HuH-7.5 (cell line): ENCODE data around the gene GPC4.
"Not testable (repeated sequence)": the region's sequence is repeated elsewhere in the genome, so short reads cannot be mapped to it uniquely, and the experiment has no call there.

Source experiments
- DNase-seq: peaks from one replicate; pipeline ENCODE4 v3.0.0; 2011; ENCODE audit warnings: low spot score

The GPC4 gene

GRCh38 chrX:133305348-133305747 lies 109.9 kb downstream of the GPC4 start:
- DNase-seq: no peak

DNA sequence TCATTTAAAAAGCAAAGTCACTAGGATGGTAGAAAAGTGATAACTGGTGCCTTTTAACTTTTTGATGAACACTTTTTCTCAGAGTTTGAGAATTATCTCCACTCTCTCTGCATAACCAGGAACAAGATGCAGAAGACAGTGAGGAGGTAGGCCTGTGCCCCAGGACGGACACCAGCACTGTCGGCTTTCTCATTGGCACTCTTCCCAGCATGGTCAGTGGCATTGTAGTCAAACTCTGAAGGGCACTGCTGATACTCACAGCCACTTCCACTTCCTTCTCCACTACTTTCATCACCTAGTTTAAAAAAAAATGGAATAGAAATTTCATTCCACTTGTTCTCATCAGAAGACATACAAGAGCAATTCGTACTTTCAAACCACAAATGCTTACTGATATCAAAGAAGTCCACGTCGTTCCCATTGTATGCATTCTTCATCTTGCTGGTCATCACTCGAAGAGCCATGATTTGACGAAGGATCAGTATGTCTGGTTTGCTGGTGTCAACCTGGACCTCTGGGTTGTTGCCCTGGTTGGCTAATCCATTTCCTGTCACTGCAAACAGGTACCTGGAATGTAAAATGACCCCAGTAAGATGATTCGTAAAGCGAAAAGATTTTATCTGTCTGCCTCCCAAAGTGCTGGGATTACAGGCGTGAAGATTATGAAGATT lies 112.4 kb downstream of the GPC4 start:
- no peak for DNase-seq

DNA sequence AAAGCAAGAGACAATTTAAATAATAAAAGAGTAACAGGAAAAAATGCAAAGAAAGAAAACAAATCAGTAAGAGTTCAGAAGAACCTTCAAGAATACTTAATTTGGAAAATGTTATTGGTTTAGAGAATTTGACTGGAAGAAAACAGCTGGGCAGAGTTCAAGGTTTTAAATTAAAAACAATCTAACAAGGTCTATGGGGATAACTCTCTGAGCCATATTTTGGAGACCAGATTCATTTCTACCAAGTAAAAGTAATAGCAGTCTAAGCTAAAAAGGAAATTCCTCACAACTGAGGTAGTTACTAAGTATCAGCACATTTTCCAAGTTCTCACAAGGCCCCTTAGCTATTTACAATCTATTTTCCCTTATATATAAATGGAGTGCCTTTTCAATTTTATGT lies 114.7 kb downstream of the GPC4 start:
- no peak for DNase-seq

DNA sequence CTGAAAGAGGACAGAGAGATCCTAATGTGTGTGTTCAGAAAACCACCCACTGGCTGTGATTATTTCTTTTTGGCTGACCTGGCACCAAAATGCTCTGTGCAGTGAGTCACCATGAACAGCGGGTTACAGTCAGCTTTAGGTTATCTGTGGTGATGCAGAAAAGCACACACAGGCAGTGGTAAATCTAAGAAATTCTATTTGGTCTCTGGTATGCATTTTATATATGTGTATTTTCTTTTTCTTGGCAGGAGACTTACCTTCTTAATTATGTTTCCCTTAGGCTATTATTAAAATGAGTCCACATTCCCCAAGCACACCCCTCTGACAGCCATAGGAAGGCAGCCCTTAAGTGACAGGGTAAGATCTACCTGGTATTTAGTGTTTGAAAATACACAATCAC lies 118.0 kb downstream of the GPC4 start:
- no peak for DNase-seq

GRCh38 chrX:133294126-133294525 lies 121.2 kb downstream of the GPC4 start:
- DNase-seq: no peak

- no peak for DNase-seq
These were observed 125.2 kb downstream of the GPC4 start for GRCh38 chrX:133290076-133290475.

- no peak for DNase-seq
These were observed 127.4 kb downstream of the GPC4 start for GRCh38 chrX:133287860-133288259.

- DNase-seq: no peak
These were observed 129.9 kb downstream of the GPC4 start for GRCh38 chrX:133285341-133285740.

DNA sequence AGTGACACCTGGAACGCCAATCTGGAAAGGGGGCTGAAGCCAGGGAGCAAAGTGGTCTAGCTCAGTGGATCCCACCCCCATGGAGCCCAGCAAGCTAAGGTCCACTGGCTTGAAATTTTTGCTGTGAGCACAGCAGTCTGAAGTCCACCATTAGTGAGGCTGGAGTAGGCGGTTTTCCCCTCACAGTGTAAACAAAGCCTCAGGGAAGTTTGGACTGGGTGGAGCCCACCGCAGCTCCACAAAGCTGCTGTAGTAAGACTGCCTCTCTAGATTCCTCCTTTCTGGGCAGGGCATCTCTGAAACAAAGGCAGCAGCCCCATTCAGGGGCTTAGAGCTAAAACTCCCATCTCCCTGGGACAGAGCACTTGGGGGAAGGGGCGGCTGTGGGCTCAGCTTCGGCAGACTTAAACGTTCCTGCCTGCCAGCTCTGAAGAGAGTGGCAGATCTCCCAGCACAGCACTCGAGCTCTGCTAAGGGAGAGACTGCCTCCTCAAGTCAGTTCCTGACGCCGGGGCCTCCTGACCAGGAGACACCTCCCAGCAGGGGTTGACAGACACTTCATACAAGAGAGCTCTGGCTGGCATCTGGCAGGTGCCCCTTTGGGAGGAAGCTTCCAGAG lies 136.1 kb downstream of the GPC4 start:
- not testable (repeated sequence) for DNase-seq

DNA sequence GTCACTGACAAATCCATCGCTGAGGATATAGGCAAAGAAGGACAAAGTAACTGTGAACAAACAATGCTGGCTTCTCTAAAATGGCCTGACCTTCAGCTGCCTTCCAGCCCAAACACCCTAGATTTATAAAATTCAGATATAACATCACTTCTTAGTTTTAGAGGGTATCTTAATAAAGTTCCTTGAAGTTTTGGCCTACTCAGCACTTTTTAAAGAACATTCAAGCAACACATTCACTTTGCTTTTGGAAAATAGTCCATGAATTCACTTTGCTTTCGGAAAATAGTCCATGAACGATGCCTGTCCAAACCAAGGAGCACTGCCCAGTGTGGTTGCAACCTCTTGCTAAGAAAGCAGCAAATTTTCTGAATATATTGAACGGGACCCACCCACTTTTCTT lies 142.1 kb downstream of the GPC4 start:
- DNase-seq: no peak

DNA sequence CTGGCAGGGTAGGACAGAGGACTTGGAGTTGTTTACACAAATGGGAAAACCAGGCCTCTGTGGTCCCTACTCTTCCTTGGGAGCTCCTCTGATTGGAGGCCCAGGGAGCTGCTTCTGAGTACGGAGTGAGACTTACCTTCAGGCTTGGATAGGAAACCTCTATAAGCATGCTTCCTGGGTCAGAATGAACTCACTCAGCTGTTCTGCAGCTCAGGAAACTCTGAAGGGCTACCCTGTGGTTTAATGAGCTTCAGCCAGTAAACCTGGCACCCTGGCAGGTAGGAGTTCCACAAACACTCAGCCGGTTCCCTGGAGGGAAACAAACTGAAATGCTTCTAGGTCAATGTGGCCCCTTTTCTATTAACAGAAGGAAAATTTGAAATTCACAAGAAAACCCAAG lies 146.1 kb downstream of the GPC4 start:
- DNase-seq: no peak

DNA sequence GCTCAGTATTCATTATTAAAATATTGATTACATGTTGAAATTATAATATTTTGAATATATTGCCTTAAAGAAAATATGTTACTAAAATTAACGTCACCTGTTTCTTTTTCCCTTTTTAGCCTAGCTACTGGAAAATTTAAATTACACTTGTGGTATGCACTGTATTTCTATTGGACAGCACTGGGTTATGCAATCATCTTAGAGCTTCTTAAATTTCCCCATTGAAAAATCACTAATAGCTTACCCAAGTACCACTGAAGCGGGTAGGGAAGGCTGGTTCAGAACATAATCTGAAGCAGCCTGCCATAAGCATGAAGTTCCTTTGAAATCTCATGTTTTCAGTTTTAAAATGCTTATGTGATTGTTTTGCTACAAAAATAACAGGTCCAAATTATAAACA lies 147.7 kb downstream of the GPC4 start:
- no peak for DNase-seq

DNA sequence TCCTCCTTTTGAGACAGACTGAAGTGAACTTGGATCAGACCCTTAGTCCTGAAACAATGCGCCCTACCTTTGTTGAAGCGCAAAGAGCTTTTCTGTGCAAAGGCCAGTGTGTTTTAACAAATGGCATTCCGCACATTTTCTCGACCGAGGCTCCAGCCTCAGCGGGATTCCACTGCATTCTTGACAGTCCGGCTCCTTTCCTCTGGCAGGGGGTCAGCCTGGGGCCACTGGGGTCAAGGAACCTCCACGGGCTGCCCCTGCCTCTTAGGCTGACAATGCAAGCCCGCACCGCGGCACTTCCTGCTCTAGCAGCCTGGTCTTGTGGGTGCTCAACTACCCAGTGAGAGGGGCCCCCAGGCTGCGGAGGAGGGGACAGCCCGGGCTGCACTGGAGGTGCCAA lies 150.0 kb downstream of the GPC4 start:
- no peak for DNase-seq

DNA sequence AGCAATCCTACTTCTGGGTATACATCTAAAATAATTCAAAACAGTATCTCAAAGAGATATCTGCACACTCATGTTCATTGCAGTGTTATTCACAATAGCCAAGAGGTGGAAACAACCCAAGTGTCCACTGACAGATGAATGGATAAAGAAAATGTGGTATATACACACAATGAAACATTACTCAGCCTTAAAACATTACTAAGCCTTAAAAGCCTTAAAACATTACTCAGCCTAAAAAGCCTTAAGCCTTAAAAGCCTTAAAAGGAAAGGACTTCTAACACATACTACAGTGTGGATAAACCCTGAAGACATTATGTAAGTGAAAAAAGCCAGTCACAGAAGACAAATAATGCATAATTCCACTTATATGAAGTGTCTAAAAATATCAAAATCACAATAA lies 156.8 kb downstream of the GPC4 start:
- no peak for DNase-seq

DNA sequence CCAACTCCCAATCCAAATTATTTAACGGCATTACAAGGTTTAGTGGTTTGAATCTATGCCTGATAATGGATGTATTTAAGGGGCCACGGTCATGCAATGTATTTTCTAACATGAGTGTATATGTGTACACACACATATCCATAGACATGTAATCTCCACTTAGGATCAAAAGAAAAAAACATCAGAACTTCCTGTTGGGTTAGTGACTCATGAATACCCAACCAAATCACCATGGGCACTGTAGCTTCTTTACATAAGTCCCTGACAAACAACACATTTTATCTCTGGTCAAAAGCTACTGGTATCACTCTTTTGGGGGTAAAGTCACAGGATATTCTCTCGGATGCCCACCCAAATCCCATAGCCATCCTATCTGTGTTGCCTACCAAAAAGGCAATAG lies 160.6 kb downstream of the GPC4 start:
- DNase-seq: no peak

GRCh38 chrX:133251204-133251603 lies 164.1 kb downstream of the GPC4 start:
- no peak for DNase-seq

DNA sequence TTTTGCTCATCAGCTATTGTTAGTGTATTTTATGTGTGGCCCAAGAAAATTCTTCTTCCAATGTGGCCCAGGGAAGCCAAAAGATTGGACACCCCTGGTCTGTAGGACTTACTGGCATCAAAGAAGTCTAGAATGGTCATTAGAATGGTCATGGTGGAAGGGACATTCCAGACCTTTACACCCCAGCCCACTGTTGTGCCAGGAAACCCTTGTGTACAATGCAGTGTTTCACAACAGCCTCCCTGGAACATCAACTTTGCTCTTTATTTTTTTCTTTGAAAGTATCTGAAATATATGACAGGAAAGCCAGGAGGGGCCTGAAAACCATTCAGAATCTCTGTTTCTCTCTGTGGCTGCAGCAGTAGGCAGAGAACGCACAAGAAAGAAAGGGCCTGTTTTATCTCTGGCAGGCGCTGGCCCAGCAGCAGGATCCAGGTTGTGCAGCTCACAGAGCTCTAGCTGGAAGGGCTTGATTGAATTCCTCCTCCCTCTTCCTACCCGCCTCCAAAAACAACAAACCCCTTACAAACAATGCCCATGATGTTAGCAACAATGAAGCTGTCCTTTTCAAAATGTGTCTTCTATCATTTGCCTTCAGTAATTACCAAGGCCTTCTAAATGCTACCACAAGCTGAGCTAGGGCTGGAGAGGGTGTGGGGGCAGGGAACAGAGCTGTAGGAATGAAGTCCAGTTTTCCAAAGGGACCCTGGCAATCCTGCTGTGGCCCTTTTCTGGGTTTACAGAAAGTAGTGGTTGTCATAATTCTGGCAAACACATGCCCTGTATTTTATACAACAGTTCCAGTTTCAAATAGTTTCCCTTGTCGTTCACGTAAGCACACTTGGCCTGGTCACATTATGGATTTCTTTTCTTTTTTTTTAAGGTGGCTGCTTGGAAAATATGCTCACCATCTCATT lies 164.8 kb downstream of the GPC4 start:
- DNase-seq: peak; percentile 8
